H4 (cell line): ENCODE results near the gene PBX1. TPM values are rescaled to one million over a fixed set of nuclear protein-coding genes. Genes with fewer than 3 reads are reported as not detected.
"Not testable (repeated sequence)": the region's sequence is repeated elsewhere in the genome, so short reads cannot be mapped to it uniquely, and the experiment has no call there.

Source experiments
- DNase-seq: peaks from one replicate; pipeline ENCODE4 v3.0.0-alpha.2; 2015; ENCODE audit warnings: low spot score
- total RNA-seq: library from RNA; depleted of rRNA; stranded (reverse); fragments of >200 nt; shearing (Covaris generic); gene quantifications from 2 replicates; pipeline ENCODE4 v1.2.3, GENCODE V29; 2014

The PBX1 gene
- total RNA-seq, 1 experiment from 2014 or later, result 25.8 TPM

DNA sequence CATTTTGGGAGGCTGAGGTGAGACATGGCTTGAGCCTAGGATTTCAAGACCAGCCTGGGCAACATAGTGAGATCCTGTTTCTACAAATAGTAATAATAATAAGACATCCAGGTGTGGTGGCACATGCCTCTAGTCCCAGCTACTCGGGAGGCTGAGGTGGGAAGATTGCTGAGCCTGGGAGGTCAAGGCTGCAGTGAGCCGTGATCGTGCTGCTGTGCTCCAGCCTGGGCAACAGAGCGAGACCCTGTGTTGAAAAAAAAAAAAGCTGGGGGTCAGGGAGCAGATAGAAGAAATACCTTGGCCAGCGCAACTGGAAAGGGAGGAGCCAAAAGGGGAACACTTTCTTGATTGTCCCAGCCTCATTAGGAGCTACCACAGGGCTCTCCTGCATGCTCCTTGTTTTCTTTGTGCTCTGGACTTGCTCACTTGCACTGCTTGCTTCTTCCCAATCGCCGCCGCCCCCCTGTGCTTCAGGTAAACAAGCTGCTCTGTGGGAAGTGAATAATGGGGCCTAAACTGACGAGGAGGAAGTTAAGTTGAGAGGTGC is 31.1 kb downstream of the PBX1 start:
- DNase-seq, result no peak

DNA sequence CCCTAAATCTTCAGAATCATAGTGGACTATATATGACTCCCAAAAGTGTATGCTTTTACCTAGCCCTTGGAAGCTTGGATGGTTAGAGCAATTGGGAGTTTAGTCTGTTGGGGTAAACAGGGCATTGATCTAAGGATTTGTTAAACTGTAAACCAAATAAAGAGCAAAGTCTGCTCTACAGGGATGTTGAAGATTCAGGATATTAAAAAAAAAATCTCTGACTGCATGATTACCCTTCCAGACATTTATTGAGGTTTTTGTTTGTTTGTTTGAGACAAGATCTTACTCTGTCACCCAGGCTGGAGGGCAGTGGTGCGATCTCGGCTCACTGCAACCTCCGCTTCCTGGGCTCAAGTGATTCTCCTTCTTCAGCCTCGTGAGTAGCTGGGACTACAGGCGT is 31.6 kb downstream of the PBX1 start:
- no peak for DNase-seq

DNA sequence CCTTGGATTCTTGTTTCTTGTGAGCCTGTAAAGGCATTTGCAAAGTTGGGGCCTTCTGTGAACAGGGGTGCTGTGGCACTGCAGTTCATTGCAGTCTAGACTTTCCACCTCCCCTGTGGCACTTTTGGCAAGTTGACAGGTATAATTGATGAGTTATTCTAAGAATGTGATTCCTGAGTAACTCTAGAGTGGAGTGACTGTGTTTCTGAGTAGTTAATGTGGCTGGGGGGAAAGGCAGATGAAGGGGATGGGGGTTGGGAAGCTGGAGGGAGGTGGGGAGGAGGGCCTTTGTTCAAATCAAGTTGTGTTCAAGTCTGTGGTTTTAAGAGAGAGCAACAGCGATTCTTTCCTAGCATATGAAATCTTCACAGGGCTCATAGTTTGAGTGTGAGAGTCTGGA is 32.9 kb downstream of the PBX1 start:
- no peak for DNase-seq

DNA sequence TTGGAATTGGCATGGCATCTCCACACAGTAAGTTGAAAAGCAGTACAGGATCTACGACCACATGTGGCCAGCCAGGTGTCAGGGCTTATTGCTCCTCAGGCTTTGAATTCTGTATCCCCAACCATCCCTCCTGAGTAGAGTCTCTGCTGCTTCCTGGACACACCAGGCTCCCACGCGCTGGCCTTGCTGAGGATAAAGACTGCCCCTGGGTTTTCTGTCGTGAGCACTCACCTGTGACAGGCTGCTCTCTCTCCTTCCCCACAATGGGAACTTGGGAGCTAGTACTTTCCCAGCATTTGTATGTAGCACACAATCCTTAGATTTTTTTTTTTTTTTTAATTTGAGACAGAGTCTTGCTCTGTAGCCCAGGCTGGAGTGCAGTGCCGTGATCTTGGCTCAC is 33.6 kb downstream of the PBX1 start:
- no peak for DNase-seq

DNA sequence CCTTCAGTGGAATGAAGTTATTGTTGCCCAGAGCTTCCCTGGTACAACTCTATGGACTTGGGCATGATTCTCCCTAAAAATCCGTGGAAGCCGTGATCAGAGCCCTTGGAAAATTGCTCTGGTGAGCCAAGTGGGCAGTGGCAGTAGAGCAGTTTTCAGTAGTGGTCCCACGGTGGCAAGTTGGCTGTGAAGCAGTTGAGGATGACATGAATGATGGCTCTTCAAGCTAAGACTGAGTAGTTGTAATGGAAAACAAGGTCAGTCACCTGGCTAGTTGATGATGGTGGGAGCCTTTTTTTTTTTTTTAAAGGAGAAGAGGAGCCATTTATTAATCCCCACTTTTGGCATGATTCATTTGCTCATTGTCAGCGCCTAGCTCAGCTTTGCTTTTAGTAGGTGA is 36.2 kb downstream of the PBX1 start:
- DNase-seq, result no peak

DNA sequence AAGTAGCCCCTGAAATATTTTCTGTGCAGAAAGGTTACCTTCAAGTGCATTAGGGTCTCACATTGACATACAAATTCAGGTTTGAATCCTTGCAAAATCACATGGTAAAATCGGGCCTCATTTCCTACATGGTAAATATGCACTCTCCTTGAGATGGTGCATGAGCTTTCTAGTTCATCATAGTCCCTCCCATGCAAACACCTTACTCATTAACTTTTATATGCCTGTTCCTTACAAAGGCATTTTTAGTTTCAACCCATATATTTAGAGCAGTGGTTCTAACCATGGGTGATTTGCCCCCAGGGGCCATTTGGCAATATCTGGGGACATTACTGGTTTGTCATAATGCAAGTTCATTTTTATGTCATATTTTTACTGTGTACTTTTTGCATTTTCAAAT is 37.2 kb downstream of the PBX1 start:
- DNase-seq, result no peak

DNA sequence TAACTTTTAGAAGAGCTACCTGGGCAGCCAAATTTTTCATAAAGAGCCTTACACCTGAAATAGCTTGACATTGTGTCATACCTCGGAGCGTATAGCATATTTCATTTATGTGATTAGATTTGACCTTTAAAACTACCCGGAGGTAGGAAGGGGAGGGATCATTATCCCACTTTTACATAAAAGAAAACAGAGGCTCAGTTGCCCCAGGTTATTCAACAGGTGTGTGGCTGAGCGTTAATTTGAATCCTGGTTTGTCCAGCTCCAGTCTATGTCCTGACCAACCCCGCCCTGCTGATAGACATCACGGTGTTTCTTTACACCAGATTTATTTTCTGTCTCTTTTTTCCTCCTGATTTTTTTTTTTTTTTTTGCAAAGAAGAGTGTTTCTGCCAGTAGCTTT is 39.7 kb downstream of the PBX1 start:
- DNase-seq, result no peak

DNA sequence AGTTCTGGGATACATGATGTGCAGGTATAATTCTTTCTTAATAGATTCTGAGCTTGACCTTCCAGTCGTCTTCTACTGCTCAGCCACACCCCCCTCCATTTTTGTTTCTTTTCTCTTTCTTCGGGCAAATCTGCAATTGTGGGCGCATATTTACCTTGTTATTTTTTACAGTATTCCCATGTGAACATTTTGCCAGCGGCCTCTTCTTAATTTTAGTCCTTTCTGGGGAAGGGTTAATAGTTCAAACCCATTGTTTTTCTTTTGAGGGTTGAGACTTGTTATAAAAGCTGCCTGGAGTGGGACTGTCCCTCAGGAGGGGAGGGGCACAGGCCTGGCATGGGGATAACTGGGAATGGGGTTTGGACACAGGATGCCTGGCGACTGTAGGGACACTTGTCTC is 40.3 kb downstream of the PBX1 start:
- no peak for DNase-seq

DNA sequence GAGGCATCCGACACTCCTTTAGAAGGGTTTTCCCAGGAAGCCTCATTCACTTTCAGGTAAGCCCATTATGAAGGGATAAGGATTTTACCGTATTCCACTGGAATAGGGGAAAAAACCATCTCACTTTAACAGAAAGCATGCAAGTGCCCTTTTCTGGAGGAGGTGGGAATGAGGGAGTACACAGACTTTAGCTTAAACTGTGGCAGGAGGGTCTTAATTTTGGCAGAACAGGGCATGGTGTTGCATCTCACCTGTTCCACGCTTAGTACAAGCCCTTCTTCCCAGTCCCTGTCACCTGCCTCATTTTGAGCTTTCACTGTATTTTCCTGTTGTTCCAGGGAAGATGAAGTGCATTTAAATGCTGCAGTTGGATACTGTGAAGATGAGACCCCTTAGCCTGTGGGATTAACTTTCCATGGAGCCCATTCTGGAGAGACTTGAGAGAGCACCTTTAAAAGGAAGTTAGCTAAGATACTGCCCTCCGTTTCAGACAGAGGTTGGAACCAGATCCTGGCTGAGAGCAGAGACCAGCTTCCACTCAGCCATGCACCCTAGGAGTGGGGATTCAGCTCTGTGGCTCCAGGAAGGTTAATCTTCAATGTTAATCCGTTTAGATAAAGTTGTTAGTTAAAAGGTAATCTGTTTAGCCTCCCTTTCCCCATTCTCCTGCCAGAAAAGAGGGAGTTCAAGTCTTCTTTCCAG is 42.6 kb downstream of the PBX1 start:
- no peak for DNase-seq

DNA sequence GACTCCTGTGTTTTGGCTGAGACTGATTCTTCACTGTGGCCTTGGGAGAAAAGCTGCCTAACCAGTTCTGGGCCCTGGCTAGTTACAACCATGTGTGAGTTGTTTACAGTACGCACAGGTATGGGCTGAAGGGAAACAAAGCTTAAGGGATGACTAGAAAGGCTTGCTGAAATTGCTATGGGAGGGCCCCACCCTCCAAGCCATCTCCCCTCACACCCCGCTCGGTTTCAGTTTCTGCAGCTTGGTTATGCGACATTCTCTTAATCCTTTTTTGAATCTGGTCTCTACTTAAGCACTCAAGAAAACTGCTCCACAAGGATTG is 43.1 kb downstream of the PBX1 start:
- peak; percentile 10 for DNase-seq

DNA sequence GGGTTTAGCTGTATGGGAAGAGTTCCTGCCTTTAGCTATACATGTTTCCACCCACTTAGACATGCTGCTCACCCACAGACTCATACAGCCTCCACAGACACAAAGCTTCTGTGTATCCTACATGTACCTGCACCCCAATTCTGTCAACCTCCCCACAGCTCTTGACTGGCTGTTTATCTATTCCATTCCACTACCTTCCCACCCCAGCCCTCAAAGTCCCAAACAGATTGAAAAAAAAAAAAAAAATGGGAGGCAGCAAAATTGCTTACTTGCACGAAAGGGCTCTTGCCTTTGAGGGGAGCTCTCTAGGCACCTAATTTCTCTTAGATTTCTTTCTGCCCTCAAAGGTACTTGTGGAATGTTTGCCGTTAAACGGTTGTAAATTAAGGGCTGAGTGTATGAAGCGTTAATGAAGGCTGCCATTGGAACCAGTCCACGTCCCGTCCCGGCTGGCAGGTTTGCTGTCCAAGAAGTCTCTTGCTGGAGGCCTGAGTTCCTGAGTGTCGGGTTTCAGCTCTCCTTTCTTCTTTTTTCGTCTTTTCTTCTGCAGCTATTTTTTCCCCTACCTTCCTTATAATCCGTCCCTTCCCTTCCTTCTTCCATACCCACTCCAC is 43.6 kb downstream of the PBX1 start:
- DNase-seq, result peak; percentile 69

DNA sequence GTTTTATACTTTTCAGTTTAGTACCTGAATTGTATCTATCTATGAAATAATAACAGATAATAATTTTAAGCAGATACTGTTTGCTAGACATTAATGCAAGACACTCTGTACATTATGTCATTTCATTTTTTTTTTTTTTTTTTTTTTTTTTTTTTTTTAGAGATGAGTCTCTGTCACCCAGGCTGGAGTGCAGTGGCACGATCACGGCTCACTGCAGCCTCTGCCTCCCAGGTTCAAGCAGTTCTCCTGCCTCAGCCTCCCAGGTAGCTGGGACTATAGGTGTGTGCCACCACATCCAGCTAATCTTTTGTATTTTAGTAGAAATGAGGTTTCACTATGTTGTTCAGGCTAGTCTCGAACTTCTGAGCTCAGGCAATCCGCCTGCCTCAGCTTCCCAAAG is 44.8 kb downstream of the PBX1 start:
- not testable (repeated sequence) for DNase-seq

DNA sequence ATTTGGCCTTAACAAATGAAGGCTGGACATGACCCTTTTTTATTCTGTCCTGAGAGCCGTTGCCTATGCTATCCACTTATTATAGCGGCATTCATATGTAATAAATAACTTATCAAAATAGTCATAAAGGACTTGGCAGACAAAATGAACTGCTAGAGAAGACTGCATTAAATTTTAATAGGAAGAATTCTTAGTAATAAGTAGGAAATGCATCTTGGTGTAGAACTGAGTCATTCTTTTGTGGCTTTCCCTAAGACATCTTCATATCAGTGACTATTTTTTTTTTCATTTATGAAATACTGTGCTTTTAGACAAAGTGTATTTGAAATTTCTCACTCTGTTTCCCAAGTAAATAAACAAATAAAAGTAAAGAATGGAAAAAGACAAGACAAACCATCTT is 45.6 kb downstream of the PBX1 start:
- no peak for DNase-seq

DNA sequence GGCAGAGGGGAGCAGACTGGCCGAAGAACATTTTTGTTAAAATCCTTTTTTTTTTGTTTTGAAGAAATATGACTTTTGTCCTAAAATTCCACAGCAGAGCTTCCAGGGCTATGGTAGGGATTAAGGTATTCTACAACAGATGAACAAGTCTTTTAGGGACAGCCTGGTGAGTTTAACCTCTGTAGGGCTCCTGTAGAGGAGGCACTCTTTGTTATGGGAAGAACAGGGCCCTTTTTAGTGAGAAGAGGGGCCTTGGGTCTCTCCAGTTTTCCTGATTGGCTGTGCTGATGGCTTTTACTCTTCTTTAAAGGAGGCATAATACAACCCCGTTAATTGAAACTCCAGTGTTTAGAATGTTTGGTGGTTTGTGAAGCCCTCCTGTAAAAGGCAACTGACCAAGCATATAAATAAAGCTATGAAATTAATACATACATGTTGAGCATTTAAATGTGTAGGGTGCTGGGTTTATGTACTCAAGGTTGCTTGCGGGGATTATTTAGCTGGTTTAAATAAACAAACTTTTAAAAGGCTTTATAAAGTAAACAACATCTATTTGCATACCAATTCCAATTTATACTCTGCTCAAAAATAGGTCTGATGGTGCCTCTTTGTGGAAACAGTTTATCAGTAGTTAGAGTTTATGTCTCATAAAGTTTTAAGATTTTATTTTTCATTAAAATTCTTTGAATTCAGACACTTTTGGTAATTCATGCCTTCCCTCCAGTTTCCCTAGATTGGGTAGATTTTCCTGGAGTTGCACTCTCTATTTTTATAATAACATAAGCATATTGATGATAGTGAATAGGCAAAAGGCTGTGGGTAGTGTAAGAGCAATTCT is 46.5 kb downstream of the PBX1 start:
- no peak for DNase-seq

DNA sequence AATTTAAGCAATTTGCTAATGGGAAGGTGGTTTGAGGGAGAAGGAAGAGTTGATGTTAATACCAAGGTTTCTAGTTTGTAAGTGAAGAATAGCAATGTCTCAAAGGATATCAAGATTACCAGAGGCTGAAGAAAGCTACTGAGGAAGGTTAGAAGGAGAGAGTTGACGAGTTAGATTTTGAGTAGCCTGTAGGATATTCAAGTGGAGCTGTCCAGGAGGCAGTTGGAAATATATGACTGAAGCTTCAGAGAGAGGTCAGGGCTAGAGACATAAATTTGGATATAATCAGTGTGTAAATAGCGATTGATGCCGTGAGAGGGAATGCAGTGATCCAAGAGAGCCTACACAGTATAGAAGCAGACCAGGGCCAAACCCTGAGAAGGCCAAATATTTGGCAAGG is 48.4 kb downstream of the PBX1 start:
- no peak for DNase-seq

DNA sequence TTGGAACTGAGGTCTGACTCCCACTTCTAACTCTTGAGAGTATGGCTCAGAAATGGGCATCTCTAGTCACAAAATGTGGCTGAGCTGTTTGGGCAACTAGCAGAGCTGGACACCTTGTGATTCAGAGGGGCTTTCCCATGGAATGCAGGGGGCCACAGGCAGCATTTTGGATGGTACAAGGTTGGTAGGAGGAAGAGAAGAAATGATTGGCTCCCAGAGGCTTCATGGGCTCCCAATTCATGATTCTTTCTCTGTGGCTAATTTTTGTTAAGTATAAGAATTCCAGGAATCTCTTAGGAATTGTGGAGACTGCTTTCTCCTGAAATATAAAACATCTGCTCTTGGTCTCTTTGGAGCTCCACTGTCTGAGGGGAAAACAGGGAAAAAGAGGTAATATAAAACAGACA is 49.7 kb downstream of the PBX1 start:
- DNase-seq, result no peak

DNA sequence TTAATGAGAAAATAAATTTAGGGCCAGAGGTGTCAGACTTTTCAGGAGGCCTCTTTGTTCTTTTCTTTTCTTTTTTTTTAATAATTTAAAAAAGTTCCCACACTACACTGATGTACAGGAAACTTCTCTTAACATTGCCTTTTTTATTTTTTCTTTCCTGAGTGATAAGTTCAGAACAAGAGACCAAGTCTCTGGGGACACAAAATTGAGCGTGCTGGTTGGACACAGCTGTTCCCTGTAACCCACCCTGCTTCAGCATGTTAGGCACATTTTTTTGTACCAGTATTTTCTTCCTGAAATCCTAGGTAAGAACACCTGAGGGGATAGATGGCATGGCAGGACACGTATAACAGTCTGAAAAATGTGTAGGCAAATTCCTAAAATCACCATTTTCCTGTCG is 50.1 kb downstream of the PBX1 start:
- no peak for DNase-seq

DNA sequence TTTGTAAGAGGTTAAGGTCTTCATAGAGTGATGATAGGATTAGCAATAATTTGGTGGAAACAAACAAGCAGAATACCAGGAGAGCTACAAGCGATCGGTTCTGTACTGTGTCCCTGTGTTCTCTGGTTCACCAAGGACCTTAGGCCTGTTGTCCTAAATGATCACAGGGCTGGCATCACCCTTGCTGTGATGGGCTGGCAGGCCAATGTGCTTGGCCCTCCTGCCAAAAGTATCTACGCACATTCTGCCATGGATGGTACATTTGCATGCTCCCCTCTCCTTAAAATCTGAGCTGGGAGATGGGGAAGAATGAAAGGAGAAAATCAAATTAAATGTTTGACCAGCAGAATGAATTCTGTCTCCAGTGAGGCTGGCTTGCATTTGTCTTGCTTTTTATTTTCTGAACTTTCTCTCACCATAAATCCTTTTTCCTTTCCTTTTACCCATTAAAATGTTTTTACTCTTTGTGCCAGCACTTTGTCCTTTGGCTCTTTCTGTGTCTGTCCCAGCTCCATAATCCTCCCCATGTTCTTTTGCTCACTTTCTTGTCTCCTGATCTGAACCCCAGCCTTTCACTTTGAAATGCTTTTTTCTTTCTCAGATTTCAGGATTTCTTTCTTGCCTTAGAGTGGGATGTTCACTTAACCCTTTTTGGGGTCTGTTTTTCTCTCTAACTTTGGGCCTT is 51.7 kb downstream of the PBX1 start:
- DNase-seq, result no peak

DNA sequence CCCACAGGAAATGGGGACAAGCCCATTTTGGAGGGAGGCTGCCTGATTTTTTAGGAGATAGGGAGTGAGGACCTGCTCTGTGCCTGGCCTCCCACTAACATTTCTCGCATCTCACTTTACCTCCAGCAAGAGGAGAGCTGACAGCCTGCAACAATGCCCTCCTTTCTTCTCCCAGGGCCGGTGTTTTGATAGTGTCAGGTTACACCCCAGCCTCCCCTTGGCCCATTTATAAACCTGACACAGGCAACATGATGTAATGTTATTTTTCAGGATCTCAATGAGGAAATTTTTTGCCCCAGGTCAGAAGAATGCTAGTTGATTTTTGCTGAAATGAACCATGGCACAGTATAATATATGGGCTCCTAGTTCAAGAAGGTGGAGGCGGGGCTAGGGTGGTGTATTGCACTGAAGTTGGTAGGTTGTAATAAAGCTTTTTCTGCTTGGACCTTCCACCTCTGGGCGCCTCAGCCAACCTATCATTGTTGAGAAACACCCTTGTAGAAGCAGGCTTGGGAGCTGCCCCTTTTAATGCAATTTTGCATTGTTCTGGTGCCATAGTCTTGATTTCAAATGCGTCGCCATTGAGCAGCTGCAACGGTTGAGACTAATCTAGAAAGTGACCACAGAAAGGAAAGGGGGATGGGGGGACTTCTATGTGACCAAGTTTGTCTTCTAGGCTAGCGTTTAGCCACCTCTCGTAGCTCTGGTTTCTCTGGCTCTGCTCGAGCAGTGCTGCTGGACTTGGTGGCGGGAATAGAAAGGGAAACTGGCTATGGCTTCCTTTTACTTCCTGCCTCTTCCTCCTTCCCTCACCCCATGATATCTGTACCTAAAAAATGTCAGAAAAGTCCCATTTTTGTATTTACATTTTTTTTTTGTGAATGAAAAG is 53.0 kb downstream of the PBX1 start:
- DNase-seq, result peak; percentile 92

DNA sequence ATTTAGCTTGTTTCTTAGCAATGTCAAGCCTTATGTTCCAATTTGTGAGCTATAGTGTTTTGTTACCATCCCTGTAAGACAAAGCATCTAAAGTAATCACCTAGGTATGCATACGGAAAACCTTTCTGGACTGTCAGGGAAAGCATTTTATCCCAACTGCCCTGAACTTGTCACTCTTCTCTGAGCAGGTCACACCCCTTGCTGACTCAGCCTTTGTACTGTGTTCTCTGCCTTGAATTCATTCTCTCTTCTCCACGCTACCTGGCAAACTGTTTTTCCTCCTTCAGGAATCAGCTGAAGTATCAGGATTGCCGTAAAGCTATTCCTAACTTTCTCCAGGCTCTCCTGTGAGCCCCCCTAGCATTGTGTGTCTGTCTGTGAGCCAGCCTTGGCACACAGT is 54.2 kb downstream of the PBX1 start:
- no peak for DNase-seq

DNA sequence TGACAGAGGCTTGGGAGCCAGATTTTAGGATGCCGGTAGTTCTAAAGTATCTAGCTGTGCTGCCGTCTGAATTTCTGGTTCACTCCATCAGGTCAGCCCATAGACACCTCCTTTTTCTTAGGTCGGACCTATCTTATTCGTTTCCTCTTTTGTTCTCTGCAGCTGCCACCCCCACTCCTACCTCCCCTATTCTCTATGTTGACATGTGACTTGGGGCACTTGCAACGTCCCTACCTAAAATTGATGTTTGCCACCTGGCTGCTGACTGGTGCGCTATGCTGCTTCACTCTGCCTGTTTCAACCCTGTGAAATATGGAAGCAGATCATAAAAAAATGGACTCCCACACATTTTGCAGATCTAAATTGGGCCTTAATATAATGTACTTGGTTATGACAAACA is 55.3 kb downstream of the PBX1 start:
- DNase-seq, result no peak
